Ureter (tissue), 1 donor: ENCODE measurements around the gene SPO11. TPM values are rescaled to one million over a fixed set of nuclear protein-coding genes. Genes with fewer than 3 reads are reported as not detected.

Experiments used
- DNase-seq: peaks from one replicate; pipeline ENCODE4 v3.0.0-alpha.2; 2020; ENCODE audit warnings: low spot score
- total RNA-seq: library from RNA; stranded (reverse); gene quantifications from one replicate; pipeline ENCODE4 v1.2.4, GENCODE V29; 2023
- donor health status: DM: yes; HTN: yes; CAD: no.

The SPO11 gene
- total RNA-seq, 1 donor from 2014 or later, result not detected

GRCh38 chr20:57391439-57392301 lies 62.1 kb downstream of the SPO11 start:
- DNase-seq, result no peak

GRCh38 chr20:57392512-57393271 lies 63.1 kb downstream of the SPO11 start:
- no peak for DNase-seq

Other genes starting within 250 kb of the SPO11 start
- gene BMP7, start 63.2 kb upstream of the SPO11 start, total RNA-seq, result 32.0 TPM
- 26.3 TPM for gene RAE1, start 21.5 kb downstream of the SPO11 start, total RNA-seq
- gene RBM38, start 61.6 kb downstream of the SPO11 start, total RNA-seq, result 18.2 TPM
- not detected for gene CTCFL, start 195.3 kb downstream of the SPO11 start, total RNA-seq
- gene PCK1, start 231.3 kb downstream of the SPO11 start, total RNA-seq, result 0.57 TPM